Endothelial cell of umbilical vein (primary cell): ENCODE results near the gene RAB11FIP3. TPM values are rescaled to one million over a fixed set of nuclear protein-coding genes. Genes with fewer than 3 reads are reported as not detected.

Source experiments
- BruUV-seq: library from RNA; stranded (reverse); fragments of 400-500 nt; replicated peaks from 2 replicates; lab custom pipeline; 2021; lab: Mats Ljungman, UMichigan
- CTCF ChIA-PET: fragments of 300-600, 350-600 bp; sonication (Branson Sonifier 250); formaldehyde crosslinking; loops from one replicate; lab custom pipeline; 2021; ENCODE audit warnings: antibody characterized with exemption, inconsistent platforms; lab: Charles Lee
- POLR2A ChIA-PET: fragments of 300-600, 350-600 bp; sonication (Branson Sonifier 250); formaldehyde crosslinking; loops from one replicate; lab custom pipeline; 2021; ENCODE audit warnings: antibody characterized with exemption, inconsistent platforms; lab: Charles Lee
- DNase-seq: peaks from one replicate; pipeline ENCODE4 v3.0.0-alpha.2; 2011; ENCODE audit warnings: low read depth, low spot score
- FAIRE-seq: peaks from 2 replicates; lab custom pipeline; 2011; peaks lifted over from hg19 to GRCh38; lab: Jason Lieb, UNC
- H2AFZ ChIP-seq: 2 replicates; pipeline ENCODE4 v1.6.0; 2012; ENCODE audit warnings: low read depth, low read length, control low read depth, inconsistent platforms
- H3K27ac ChIP-seq: 2 replicates; pipeline ENCODE4 v1.5.1; 2011; ENCODE audit warnings: low read depth, mild to moderate bottlenecking, control low read depth, low read length, moderate library complexity; ENCODE audit not compliant: insufficient read depth
- H3K27me3 ChIP-seq, 2 experiments: 2 replicates each; pipeline versions ENCODE4 v1.6.0 to v1.6.1; 2011; ENCODE audit warnings: low read length in 2 of 2, mixed read lengths in 1 of 2; ENCODE audit not compliant: control insufficient read depth in 2 of 2, insufficient read depth in 2 of 2
- H3K36me3 ChIP-seq, 2 experiments: 2 replicates in 1 of 2; 3 replicates in 1 of 2; pipeline ENCODE4 v1.5.1; 2011; ENCODE audit warnings: low read length in 2 of 2, mild to moderate bottlenecking in 1 of 2, moderate library complexity in 1 of 2; ENCODE audit not compliant: control insufficient read depth in 2 of 2, insufficient read depth in 2 of 2; ENCODE audit errors: extremely low read depth in 1 of 2
- H3K4me1 ChIP-seq: 3 replicates; pipeline ENCODE4 v1.5.1; 2011; ENCODE audit warnings: mild to moderate bottlenecking, low read length; ENCODE audit not compliant: control insufficient read depth, insufficient read depth; ENCODE audit errors: extremely low read depth
- H3K4me2 ChIP-seq: 2 replicates; pipeline ENCODE4 v1.6.1; 2011; ENCODE audit warnings: low read length, control low read depth, mixed read lengths; ENCODE audit not compliant: insufficient read depth
- H3K4me3 ChIP-seq, 3 experiments: fragments of 200-600 bp in 1 of 3; sonication (generic), shearing (Covaris generic) in 1 of 3; replicated peaks in 1 of 3; 2 replicates each; pipeline ENCODE4 v1.5.1; 2011 to 2016; ENCODE audit warnings: control low read depth in 3 of 3, low read length in 3 of 3, mild to moderate bottlenecking in 2 of 3, inconsistent platforms in 1 of 3, low read depth in 1 of 3, moderate library complexity in 1 of 3; ENCODE audit not compliant: insufficient read depth in 1 of 3
- H3K79me2 ChIP-seq: 2 replicates; pipeline ENCODE4 v1.6.0; 2012; ENCODE audit warnings: low read length, inconsistent platforms; ENCODE audit not compliant: control insufficient read depth, insufficient read depth
- H3K9ac ChIP-seq: replicated peaks from 2 replicates; pipeline ENCODE3; 2011; ENCODE audit warnings: low read length, control low read depth; ENCODE audit not compliant: insufficient read depth; ENCODE audit errors: extremely low read depth
- H3K9me1 ChIP-seq: replicated peaks from 3 replicates; pipeline ENCODE4 v1.6.0; 2011; ENCODE audit warnings: mild to moderate bottlenecking, low read length; ENCODE audit not compliant: control insufficient read depth, insufficient read depth; ENCODE audit errors: extremely low read depth
- H3K9me3 ChIP-seq: replicated peaks from 2 replicates; pipeline ENCODE4 v1.5.1; 2012; ENCODE audit warnings: low read length, inconsistent platforms; ENCODE audit not compliant: control insufficient read depth, insufficient read depth
- H4K20me1 ChIP-seq: replicated peaks from 2 replicates; pipeline ENCODE3; 2011; ENCODE audit warnings: mild to moderate bottlenecking, low read length; ENCODE audit not compliant: control insufficient read depth, insufficient read depth; ENCODE audit errors: extremely low read depth
- EZH2 ChIP-seq: IDR thresholded peaks from 2 replicates; pipeline ENCODE4 v1.6.1; 2012; ENCODE audit warnings: borderline replicate concordance, low read depth, mild to moderate bottlenecking, moderate library complexity, low read length, inconsistent platforms; ENCODE audit not compliant: severe bottlenecking
- GATA2 ChIP-seq: IDR thresholded peaks from 2 replicates; pipeline ENCODE4 v1.7.0; 2011; ENCODE audit warnings: low read depth, mild to moderate bottlenecking, moderate library complexity, mixed read lengths, low read length; ENCODE audit not compliant: insufficient read length, insufficient read depth
- MYC ChIP-seq: IDR thresholded peaks from one replicate; pipeline ENCODE4 v1.6.1; 2011; ENCODE audit warnings: mild to moderate bottlenecking, low read depth, low read length
- POLR2A ChIP-seq: IDR thresholded peaks from 2 replicates; pipeline ENCODE4 v1.6.1; 2012; ENCODE audit warnings: low read depth, mild to moderate bottlenecking, control low read depth, low read length
- dilution Hi-C: fragments of 300-500 bp; cut with MboI; formaldehyde crosslinking; loops from one replicate; pipeline ENCODE4 v1.15.0; 2019; ENCODE audit warnings: low sequenced_read_pairs; ENCODE audit not compliant: extremely low pct_ligation_motif_present
- intact Hi-C: fragments of 100-400 bp; cut with micrococcal nuclease; formaldehyde crosslinking; loops from one replicate; pipeline ENCODE4 v1.10.0; 2022
- polyA plus RNA-seq, 4 experiments: library from polyadenylated mRNA; depleted of rRNA in 3 of 4; stranded (reverse) in 3 of 4; unstranded in 1 of 4; fragments of >200 nt; gene quantifications; 2 replicates each; pipeline versions ENCODE4 v1.2.1 to v1.2.3, GENCODE V29; 2011 to 2012; ENCODE audit warnings: missing spikeins in 1 of 4
- total RNA-seq: library from RNA; stranded (reverse); gene quantifications from 2 replicates; pipeline ENCODE4 v1.2.3, GENCODE V29; 2021
- TF ChIP-seq, protein P1 (sequence below): IDR thresholded peaks from 2 replicates; pipeline ENCODE4 v1.6.1; 2011; ENCODE audit not compliant: insufficient read depth, insufficient read length
- TF ChIP-seq, protein P2 (sequence below), 2 donors: IDR thresholded peaks; 1 replicate in 1 of 2; 2 replicates in 1 of 2; pipeline ENCODE4 v1.5.1; 2011; ENCODE audit warnings: low read length in 2 of 2, mild to moderate bottlenecking in 2 of 2, moderate library complexity in 2 of 2, control low read depth in 1 of 2, inconsistent platforms in 1 of 2, low read depth in 1 of 2; ENCODE audit not compliant: insufficient read depth in 1 of 2; ENCODE audit errors: extremely low read depth in 1 of 2

RAB11FIP3 gene
- total and polyA plus RNA-seq, 2 donors (not counting 3 experiments of a cell fraction or from before 2014, with no cell fraction given): 20.5 to 75.9 TPM

DNA sequence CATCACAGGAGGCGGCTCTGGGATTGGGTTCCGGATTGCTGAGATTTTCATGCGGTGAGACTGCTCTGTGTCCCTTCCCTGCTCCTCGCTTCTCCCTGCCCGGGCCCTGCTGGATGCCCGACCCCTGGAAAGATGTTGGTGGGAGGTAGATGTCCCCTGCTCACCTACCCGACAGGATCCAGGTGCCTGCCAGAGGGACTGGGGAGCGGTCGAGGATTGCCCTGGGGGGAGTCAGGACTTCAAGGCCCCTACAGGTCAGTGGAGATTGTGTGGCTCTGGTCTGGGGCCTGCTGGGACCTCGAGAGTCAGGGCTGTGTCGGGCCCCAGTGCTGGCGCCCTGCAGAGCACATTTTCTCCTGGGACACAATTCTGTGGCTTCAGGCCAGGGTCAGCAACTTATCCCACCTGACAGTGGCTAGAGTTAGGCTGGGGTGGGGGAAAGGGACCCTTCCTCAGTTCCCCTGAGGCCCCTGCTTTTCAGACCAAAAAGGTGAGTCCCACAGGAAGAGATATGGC is 20.4 kb upstream of the RAB11FIP3 start:
- H3K9me3 ChIP-seq: no peaks in the 10 kb centered on the region
- H3K36me3 ChIP-seq: peaks cover 0 to 6% of the 10 kb centered on the region in 2 experiments
- H3K4me2 ChIP-seq: no peak overlapping the region
- dilution Hi-C loops (no loop called here), intact Hi-C loops (no loop called here)
- no peak overlapping the region for H2AFZ ChIP-seq
- no peaks in the 10 kb centered on the region for H4K20me1 ChIP-seq
- no peak overlapping the region for H3K4me3 ChIP-seq
- no peak overlapping the region for H3K9ac ChIP-seq
- no peaks in the 10 kb centered on the region for H3K9me1 ChIP-seq
- peaks cover 10% of the 10 kb centered on the region for H3K4me1 ChIP-seq
- no peaks in the 10 kb centered on the region for H3K79me2 ChIP-seq
- H3K27me3 ChIP-seq: no peaks in the 10 kb centered on the region
- no TSS peak for BruUV-seq
- TF ChIP-seq EZH2 (no peak), GATA2 (no peak), MYC (no peak), POLR2A (no peak)
- TF ChIP-seq, protein P1, sequence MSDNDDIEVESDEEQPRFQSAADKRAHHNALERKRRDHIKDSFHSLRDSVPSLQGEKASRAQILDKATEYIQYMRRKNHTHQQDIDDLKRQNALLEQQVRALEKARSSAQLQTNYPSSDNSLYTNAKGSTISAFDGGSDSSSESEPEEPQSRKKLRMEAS: no peak
- TF ChIP-seq, protein P2, sequence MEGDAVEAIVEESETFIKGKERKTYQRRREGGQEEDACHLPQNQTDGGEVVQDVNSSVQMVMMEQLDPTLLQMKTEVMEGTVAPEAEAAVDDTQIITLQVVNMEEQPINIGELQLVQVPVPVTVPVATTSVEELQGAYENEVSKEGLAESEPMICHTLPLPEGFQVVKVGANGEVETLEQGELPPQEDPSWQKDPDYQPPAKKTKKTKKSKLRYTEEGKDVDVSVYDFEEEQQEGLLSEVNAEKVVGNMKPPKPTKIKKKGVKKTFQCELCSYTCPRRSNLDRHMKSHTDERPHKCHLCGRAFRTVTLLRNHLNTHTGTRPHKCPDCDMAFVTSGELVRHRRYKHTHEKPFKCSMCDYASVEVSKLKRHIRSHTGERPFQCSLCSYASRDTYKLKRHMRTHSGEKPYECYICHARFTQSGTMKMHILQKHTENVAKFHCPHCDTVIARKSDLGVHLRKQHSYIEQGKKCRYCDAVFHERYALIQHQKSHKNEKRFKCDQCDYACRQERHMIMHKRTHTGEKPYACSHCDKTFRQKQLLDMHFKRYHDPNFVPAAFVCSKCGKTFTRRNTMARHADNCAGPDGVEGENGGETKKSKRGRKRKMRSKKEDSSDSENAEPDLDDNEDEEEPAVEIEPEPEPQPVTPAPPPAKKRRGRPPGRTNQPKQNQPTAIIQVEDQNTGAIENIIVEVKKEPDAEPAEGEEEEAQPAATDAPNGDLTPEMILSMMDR (IDR thresholded peaks at IDR 0.05; ENCODE audit: extremely low read depth in 1 of 2, insufficient read depth in 1 of 2, low read depth in 1 of 2, low read length in 2 of 2): no peak
- H3K27ac ChIP-seq: no peak overlapping the region
- POLR2A ChIA-PET: no interaction called here
- FAIRE-seq (no peak), DNase-seq (no peak)
- CTCF ChIA-PET: no interaction called here
